GM18499 (cell line): ENCODE measurements around the gene GSC2.

Source experiments
- ATAC-seq: cut with Tn5 transposase; IDR thresholded peaks from one replicate; pipeline ENCODE4 v1.9.1; 2021; ENCODE audit warnings: moderate number of reproducible peaks; ENCODE audit not compliant: insufficient read depth, unreplicated experiment

The GSC2 gene

GRCh38 chr22:19105867-19106802, 44.0 kb downstream of the GSC2 start:
- no peak for ATAC-seq

- no peak for ATAC-seq
These were observed 44.6 kb downstream of the GSC2 start for GRCh38 chr22:19105456-19105855.

GRCh38 chr22:19103880-19104821, 45.9 kb downstream of the GSC2 start:
- no peak for ATAC-seq

GRCh38 chr22:19098157-19098556, 51.9 kb downstream of the GSC2 start:
- no peak for ATAC-seq

GRCh38 chr22:19097518-19097917, 52.6 kb downstream of the GSC2 start:
- no peak for ATAC-seq
